WTC11 (cell line): ENCODE measurements around the gene CCDC134.

Experiments used
- CREB1 ChIP-seq: sonication (generic); formaldehyde crosslinking; IDR thresholded peaks from 2 replicates; pipeline ENCODE4 v1.8.0; 2023; ENCODE audit warnings: mild to moderate bottlenecking, missing genetic modification reagents
- ELF4 ChIP-seq: sonication (generic); formaldehyde crosslinking; IDR thresholded peaks from 2 replicates; pipeline ENCODE4 v1.8.1; 2022; ENCODE audit warnings: low read depth, mild to moderate bottlenecking, moderate library complexity, missing genetic modification reagents
- FOXJ3 ChIP-seq: sonication (generic); formaldehyde crosslinking; IDR thresholded peaks from 2 replicates; pipeline ENCODE4 v1.9.0; 2021; ENCODE audit warnings: missing genetic modification reagents, mild to moderate bottlenecking, borderline replicate concordance
- KAT7 ChIP-seq: sonication (generic); formaldehyde crosslinking; IDR thresholded peaks from 2 replicates; pipeline ENCODE4 v1.8.1; 2023; ENCODE audit warnings: missing genetic modification reagents, mild to moderate bottlenecking, borderline replicate concordance
- MXD4 ChIP-seq: fragments of 250-450 bp; sonication (Bioruptor Pico); IDR thresholded peaks from 2 replicates; pipeline ENCODE4 v1.8.0; 2021; ENCODE audit warnings: mild to moderate bottlenecking, moderate library complexity, borderline replicate concordance
- SMAD4 ChIP-seq: sonication (generic); formaldehyde crosslinking; IDR thresholded peaks from 2 replicates; pipeline ENCODE4 v1.8.0; 2022; ENCODE audit warnings: mild to moderate bottlenecking, missing genetic modification reagents
- TF ChIP-seq, protein P1 (sequence below): fragments of 200-600 bp; IDR thresholded peaks from 2 replicates; pipeline ENCODE4 v1.8.0; 2022; ENCODE audit warnings: antibody characterized with exemption
- TF ChIP-seq, protein P2 (sequence below): fragments of 250-450 bp; sonication (Bioruptor Pico); IDR thresholded peaks from 2 replicates; pipeline ENCODE4 v2.1.2; 2022; ENCODE audit warnings: mild to moderate bottlenecking, moderate library complexity
- TF ChIP-seq, protein P3 (sequence below): sonication (generic); formaldehyde crosslinking; IDR thresholded peaks from 2 replicates; pipeline ENCODE4 v1.8.1; 2023; ENCODE audit warnings: mild to moderate bottlenecking, moderate library complexity, missing genetic modification reagents
- TF ChIP-seq, protein P4 (sequence below): sonication (generic); formaldehyde crosslinking; IDR thresholded peaks from 2 replicates; pipeline ENCODE4 v1.8.0; 2022; ENCODE audit warnings: mild to moderate bottlenecking, missing genetic modification reagents
- TF ChIP-seq, protein P5 (sequence below): sonication (generic); formaldehyde crosslinking; IDR thresholded peaks from 2 replicates; pipeline ENCODE4 v1.8.1; 2022; ENCODE audit warnings: low read depth, mild to moderate bottlenecking, moderate library complexity, missing genetic modification reagents, borderline replicate concordance

DNA sequence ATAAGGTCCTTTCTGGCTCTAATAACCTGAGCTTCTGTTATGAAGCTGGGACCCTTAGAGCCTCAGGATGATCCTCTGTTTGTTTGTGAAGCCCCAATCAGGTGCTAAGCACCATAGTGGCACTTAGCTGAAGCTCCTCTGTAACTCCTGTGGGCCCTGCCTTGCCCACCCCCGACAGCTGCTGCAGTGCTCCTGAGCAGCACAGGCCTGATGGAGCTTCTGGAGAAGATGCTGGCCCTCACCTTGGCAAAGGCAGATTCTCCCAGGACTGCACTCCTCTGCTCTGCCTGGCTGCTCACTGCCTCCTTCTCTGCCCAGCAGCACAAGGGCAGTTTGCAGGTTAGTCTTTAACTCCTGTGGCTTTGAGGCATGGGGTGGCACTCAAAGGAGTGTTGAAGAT is 19.0 kb upstream of the CCDC134 start:
- TF ChIP-seq, protein P1, sequence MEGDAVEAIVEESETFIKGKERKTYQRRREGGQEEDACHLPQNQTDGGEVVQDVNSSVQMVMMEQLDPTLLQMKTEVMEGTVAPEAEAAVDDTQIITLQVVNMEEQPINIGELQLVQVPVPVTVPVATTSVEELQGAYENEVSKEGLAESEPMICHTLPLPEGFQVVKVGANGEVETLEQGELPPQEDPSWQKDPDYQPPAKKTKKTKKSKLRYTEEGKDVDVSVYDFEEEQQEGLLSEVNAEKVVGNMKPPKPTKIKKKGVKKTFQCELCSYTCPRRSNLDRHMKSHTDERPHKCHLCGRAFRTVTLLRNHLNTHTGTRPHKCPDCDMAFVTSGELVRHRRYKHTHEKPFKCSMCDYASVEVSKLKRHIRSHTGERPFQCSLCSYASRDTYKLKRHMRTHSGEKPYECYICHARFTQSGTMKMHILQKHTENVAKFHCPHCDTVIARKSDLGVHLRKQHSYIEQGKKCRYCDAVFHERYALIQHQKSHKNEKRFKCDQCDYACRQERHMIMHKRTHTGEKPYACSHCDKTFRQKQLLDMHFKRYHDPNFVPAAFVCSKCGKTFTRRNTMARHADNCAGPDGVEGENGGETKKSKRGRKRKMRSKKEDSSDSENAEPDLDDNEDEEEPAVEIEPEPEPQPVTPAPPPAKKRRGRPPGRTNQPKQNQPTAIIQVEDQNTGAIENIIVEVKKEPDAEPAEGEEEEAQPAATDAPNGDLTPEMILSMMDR: no peak
- TF ChIP-seq, protein P2, sequence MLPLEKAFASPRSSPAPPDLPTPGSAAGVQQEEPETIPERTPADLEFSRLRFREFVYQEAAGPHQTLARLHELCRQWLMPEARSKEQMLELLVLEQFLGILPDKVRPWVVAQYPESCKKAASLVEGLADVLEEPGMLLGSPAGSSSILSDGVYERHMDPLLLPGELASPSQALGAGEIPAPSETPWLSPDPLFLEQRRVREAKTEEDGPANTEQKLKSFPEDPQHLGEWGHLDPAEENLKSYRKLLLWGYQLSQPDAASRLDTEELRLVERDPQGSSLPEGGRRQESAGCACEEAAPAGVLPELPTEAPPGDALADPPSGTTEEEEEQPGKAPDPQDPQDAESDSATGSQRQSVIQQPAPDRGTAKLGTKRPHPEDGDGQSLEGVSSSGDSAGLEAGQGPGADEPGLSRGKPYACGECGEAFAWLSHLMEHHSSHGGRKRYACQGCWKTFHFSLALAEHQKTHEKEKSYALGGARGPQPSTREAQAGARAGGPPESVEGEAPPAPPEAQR (CRISPR knock-in tag): no peak
- TF ChIP-seq FOXJ3 (CRISPR knock-in tag) (no peak), SMAD4 (CRISPR knock-in tag) (no peak), ELF4 (CRISPR knock-in tag) (no peak), KAT7 (CRISPR knock-in tag) (no peak), MXD4 (CRISPR knock-in tag) (no peak), CREB1 (CRISPR knock-in tag) (no peak)
- TF ChIP-seq, protein P3, sequence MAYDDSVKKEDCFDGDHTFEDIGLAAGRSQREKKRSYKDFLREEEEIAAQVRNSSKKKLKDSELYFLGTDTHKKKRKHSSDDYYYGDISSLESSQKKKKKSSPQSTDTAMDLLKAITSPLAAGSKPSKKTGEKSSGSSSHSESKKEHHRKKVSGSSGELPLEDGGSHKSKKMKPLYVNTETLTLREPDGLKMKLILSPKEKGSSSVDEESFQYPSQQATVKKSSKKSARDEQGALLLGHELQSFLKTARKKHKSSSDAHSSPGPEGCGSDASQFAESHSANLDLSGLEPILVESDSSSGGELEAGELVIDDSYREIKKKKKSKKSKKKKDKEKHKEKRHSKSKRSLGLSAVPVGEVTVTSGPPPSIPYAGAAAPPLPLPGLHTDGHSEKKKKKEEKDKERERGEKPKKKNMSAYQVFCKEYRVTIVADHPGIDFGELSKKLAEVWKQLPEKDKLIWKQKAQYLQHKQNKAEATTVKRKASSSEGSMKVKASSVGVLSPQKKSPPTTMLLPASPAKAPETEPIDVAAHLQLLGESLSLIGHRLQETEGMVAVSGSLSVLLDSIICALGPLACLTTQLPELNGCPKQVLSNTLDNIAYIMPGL (CRISPR knock-in tag): no peak
- TF ChIP-seq, protein P4, sequence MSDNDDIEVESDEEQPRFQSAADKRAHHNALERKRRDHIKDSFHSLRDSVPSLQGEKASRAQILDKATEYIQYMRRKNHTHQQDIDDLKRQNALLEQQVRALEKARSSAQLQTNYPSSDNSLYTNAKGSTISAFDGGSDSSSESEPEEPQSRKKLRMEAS (CRISPR knock-in tag): no peak
- TF ChIP-seq, protein P5, sequence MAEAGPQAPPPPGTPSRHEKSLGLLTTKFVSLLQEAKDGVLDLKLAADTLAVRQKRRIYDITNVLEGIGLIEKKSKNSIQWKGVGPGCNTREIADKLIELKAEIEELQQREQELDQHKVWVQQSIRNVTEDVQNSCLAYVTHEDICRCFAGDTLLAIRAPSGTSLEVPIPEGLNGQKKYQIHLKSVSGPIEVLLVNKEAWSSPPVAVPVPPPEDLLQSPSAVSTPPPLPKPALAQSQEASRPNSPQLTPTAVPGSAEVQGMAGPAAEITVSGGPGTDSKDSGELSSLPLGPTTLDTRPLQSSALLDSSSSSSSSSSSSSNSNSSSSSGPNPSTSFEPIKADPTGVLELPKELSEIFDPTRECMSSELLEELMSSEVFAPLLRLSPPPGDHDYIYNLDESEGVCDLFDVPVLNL: no peak
